ENCODE data around the gene MTHFD1L.

GRCh38 chr6:151015101-151015700, 149.7 kb downstream of the MTHFD1L start:
- TF ChIP-seq CTCF (IDR thresholded peaks at IDR 0.05): no peak
- TF ChIP-seq POLR2A (IDR thresholded peaks at IDR 0.05): no peak
- no peak for TF ChIP-seq POLR2AphosphoS5 (IDR thresholded peaks at IDR 0.05)
